Ovary (tissue), 9 donors: ENCODE results near the gene SEPTIN3. TPM values are rescaled to one million over a fixed set of nuclear protein-coding genes. Genes with fewer than 3 reads are reported as not detected.

Source experiments
- DNase-seq, 5 donors: peaks; one replicate each; pipeline ENCODE4 v3.0.0-alpha.2; 2019 to 2020
- H3K27ac ChIP-seq, 2 donors: fragments of 200-600 bp; one replicate each; pipeline versions ENCODE4 v1.5.1 to v1.8.0; 2019 to 2022
- H3K27me3 ChIP-seq: fragments of 200-600 bp; one replicate; pipeline ENCODE4 v1.8.0; 2022
- H3K36me3 ChIP-seq: fragments of 200-600 bp; sonication (generic); one replicate; pipeline ENCODE4 v1.5.1; 2019
- H3K4me1 ChIP-seq: one replicate; pipeline ENCODE4 v1.8.1; 2013; ENCODE audit warnings: mild to moderate bottlenecking, moderate library complexity; ENCODE audit not compliant: insufficient read depth
- H3K4me3 ChIP-seq: fragments of 200-600 bp; sonication (generic); one replicate; pipeline ENCODE4 v1.5.1; 2017
- H3K9me3 ChIP-seq, 2 donors: fragments of 200-600 bp in 1 of 2; sonication (generic) in 1 of 2; one replicate each; pipeline versions ENCODE4 v1.5.1 to v1.8.1; 2013 to 2019; ENCODE audit warnings: mild to moderate bottlenecking in 1 of 2, moderate library complexity in 1 of 2
- EP300 ChIP-seq: sonication (generic); formaldehyde crosslinking; IDR thresholded peaks from one replicate; pipeline ENCODE4 v1.6.1; 2017; ENCODE audit warnings: antibody characterized with exemption
- POLR2A ChIP-seq: fragments of 450-650 bp; IDR thresholded peaks from one replicate; pipeline ENCODE4 v1.6.1; 2017; ENCODE audit warnings: antibody characterized with exemption, mild to moderate bottlenecking, moderate library complexity
- WGBS, 3 donors: extraction: QIAGEN DNeasy Blood & Tissue Kit in 1 of 3; methylation state at CpG; one replicate each; pipeline versions ENCODE4 v1.1.5 to v1.1.7; 2013 to 2017; 5-methylcytosine and 5-hydroxymethylcytosine counted together
- intact Hi-C, 4 donors: fragments of 100-400 bp; cut with DNase I; formaldehyde crosslinking; loops; one replicate each; pipeline versions ENCODE4 v1.11.0 to v1.15.1; 2022 to 2023
- polyA plus RNA-seq, 2 donors: library from polyadenylated mRNA; stranded (reverse); fragments of 200-250 nt in 1 of 2; fragments of 350-450 nt in 1 of 2; fragmentation: Illumina TruSeq in 1 of 2; extraction: RNeasy Lipid Tissue Mini Kit (QIAGEN cat#74804) in 1 of 2; gene quantifications; one replicate each; pipeline ENCODE4 v1.2.3, GENCODE V29; 2013 to 2014
- total RNA-seq, 7 donors: library from RNA; depleted of rRNA in 2 of 7; stranded (reverse); fragments of >200 nt in 2 of 7; fragmentation: NEBNext Ultra II Directional in 3 of 7; extraction: Animal tissue kit (Norgen Biotek cat#: 25700) in 3 of 7; gene quantifications; one replicate each; pipeline versions ENCODE4 v1.1.0 to v1.2.4, GENCODE V29; 2016 to 2023
- TF ChIP-seq, protein P1 (sequence below), 3 donors: fragments of 450-650 bp in 2 of 3; fragments of 200-600 bp in 1 of 3; IDR thresholded peaks; one replicate each; pipeline versions ENCODE4 v1.5.1 to v1.8.0; 2016 to 2022; ENCODE audit warnings: antibody characterized with exemption in 3 of 3, mild to moderate bottlenecking in 1 of 3
- donor health status: DM: no; HTN: no; CAD: no; lungs with moderate emphysema.
- donor health status: DM: no; HTN: no; CAD: no.
- donor health status: Bipolar disorder and iron deficiency.
- donor health status: DM: yes; HTN: yes; CAD: no.
- donor health status: DM: no; HTN: no; CAD: no.
- donor health status: DM: yes; HTN: yes; CAD: no.

SEPTIN3 gene
- total and polyA plus RNA-seq, 9 donors, result 0.11 to 1.4 (median 0.23) TPM; not detected in 1

GRCh38 chr22:41970601-41971000 is 1.4 kb downstream of the SEPTIN3 start:
- no peak for DNase-seq
- H3K27me3 ChIP-seq, result no peaks in the 10 kb centered on the region
- H3K4me1 ChIP-seq, result no peaks in the 10 kb centered on the region
- TF ChIP-seq, protein P1, sequence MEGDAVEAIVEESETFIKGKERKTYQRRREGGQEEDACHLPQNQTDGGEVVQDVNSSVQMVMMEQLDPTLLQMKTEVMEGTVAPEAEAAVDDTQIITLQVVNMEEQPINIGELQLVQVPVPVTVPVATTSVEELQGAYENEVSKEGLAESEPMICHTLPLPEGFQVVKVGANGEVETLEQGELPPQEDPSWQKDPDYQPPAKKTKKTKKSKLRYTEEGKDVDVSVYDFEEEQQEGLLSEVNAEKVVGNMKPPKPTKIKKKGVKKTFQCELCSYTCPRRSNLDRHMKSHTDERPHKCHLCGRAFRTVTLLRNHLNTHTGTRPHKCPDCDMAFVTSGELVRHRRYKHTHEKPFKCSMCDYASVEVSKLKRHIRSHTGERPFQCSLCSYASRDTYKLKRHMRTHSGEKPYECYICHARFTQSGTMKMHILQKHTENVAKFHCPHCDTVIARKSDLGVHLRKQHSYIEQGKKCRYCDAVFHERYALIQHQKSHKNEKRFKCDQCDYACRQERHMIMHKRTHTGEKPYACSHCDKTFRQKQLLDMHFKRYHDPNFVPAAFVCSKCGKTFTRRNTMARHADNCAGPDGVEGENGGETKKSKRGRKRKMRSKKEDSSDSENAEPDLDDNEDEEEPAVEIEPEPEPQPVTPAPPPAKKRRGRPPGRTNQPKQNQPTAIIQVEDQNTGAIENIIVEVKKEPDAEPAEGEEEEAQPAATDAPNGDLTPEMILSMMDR (IDR thresholded peaks at IDR 0.05), result no peak
- TF ChIP-seq EP300 (no peak), POLR2A (no peak)
- H3K27ac ChIP-seq, result no peak overlapping the region
- no peak overlapping the region for H3K4me3 ChIP-seq
- intact Hi-C loops, result no loop called here
- H3K36me3 ChIP-seq, result no peaks in the 10 kb centered on the region
- 87 to 94% (median 91%) methylated on average over 2 of the region's 2 CpGs for WGBS, 3 donors
- no peaks in the 10 kb centered on the region for H3K9me3 ChIP-seq

- 75 to 83% (median 78%) methylated on average over 11 of the region's 11 CpGs for WGBS, 3 donors
- TF ChIP-seq POLR2A (no peak), EP300 (no peak)
- TF ChIP-seq, protein P1 (IDR thresholded peaks at IDR 0.05), result no peak
- H3K9me3 ChIP-seq, result no peaks in the 10 kb centered on the region
- DNase-seq, result no peak
- no peaks in the 10 kb centered on the region for H3K27me3 ChIP-seq
- no peaks in the 10 kb centered on the region for H3K4me1 ChIP-seq
- H3K4me3 ChIP-seq, result no peak overlapping the region
- H3K27ac ChIP-seq, result no peak overlapping the region
- intact Hi-C loops, result no loop called here
- H3K36me3 ChIP-seq, result no peaks in the 10 kb centered on the region
Observed at GRCh38 chr22:41971431-41971830, 2.2 kb downstream of the SEPTIN3 start.

- H3K27me3 ChIP-seq, result no peaks in the 10 kb centered on the region
Observed at GRCh38 chr22:41974691-41975290, 5.5 kb downstream of the SEPTIN3 start.

DNA sequence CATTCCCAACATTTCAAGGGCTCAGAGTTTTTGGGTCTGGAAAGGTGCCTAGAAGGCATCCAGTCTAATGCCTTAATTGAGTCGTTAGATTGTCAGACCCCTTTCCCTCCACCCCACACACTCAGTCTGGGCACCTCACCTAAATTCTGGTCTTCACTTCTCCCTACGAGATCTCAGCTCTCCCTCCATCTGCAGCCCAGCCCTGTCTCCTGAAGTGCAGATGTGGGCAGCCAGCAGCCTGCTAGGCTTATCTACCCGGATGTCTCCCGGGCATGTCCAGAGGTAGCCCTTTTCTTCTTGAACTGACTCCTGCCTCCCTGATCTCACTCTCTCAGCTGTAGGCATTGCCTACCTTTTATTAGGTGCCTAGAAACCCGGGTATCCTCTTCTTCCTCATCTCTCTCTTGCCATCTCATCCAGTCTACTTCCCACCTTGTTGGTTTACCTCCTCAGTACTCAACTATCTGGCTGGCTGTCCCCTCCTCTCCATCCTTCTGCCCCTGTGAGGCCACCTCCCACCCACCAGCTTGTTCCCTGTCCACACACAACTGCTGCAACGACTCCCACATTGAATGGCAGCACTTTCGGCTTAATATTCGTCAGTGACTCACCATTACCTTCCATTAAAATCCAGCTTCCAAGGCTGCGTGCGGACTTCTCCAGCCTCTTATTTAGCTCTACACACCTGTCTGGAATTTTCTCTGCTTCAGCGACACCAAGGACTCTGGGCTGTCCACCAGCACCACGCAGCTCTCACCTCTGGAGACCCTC is 6.2 kb downstream of the SEPTIN3 start:
- intact Hi-C loops, result no loop called here
- DNase-seq, result no peak
- 46 to 59% (median 51%) methylated on average over 12 of the region's 12 CpGs for WGBS, 3 donors
- no peaks in the 10 kb centered on the region for H3K9me3 ChIP-seq
- H3K36me3 ChIP-seq, result no peaks in the 10 kb centered on the region
- H3K4me1 ChIP-seq, result peaks cover 3% of the 10 kb centered on the region
- no peaks in the 10 kb centered on the region for H3K27me3 ChIP-seq
- H3K4me3 ChIP-seq, result no peak overlapping the region
- H3K27ac ChIP-seq, result no peak overlapping the region
- TF ChIP-seq, protein P1 (IDR thresholded peaks at IDR 0.05), result no peak
- TF ChIP-seq POLR2A (no peak), EP300 (no peak)

More at GRCh38 chr22:41974691-41975290, 5.5 kb downstream of the SEPTIN3 start:
- no peak overlapping the region for H3K4me3 ChIP-seq
- TF ChIP-seq POLR2A, result no peak
- TF ChIP-seq EP300, result no peak
- TF ChIP-seq, protein P1 (IDR thresholded peaks at IDR 0.05), result no peak
- WGBS, 3 donors, result 56 to 62% (median 58%) methylated on average over 10 of the region's 10 CpGs
- peaks cover 3% of the 10 kb centered on the region for H3K4me1 ChIP-seq
- no peak overlapping the region for H3K27ac ChIP-seq
- DNase-seq, result no peak
- H3K36me3 ChIP-seq, result no peaks in the 10 kb centered on the region
- intact Hi-C loops, result no loop called here
- H3K9me3 ChIP-seq, result no peaks in the 10 kb centered on the region
